ENCODE measurements around the gene LIMD2.

DNA sequence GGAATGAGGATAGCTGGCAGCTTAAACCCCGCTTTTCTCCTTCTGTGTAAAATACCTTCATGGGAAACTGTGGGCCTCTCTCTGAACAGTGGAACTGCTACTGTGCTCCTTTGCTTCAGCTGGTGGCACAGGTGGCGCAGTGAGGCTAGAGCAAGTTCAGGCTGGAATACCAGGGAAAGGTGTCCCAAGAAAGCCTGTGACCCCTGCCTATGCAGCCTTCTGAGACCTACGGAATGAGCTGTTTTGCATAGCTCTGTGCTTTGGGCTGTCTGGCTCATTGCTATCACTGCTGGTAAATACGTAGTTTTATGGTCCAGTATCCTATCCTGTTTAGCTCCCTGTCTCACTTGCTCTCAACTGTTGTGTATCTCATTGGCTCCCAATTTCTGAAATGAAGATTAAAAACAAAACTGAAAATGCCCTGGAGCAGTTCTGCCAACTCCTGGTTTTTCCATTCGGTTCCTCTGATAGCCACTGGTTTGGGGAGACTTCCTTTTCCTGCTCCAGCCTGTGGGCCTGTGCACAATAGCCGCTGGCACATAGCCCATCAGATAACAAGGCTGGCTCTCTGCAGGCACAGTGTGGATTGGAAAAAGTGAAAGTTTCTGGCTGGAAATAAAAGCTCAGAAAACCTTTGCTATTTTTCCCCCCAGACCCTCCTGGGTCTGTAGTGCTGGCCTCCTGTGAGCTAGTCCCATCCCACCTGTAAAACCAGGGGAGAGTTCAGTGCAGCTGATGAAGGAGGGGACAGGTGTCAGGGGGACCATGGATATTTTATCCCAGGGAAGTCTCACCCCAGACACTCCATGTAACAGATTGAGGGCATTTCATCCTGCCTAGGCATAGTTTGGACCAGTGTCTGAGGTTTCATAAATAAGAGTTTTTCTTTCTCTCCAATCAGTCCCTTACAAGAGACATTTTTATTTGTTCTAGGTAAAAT, 24.0 kb downstream of the LIMD2 start:
- TF ChIP-seq, protein P1, sequence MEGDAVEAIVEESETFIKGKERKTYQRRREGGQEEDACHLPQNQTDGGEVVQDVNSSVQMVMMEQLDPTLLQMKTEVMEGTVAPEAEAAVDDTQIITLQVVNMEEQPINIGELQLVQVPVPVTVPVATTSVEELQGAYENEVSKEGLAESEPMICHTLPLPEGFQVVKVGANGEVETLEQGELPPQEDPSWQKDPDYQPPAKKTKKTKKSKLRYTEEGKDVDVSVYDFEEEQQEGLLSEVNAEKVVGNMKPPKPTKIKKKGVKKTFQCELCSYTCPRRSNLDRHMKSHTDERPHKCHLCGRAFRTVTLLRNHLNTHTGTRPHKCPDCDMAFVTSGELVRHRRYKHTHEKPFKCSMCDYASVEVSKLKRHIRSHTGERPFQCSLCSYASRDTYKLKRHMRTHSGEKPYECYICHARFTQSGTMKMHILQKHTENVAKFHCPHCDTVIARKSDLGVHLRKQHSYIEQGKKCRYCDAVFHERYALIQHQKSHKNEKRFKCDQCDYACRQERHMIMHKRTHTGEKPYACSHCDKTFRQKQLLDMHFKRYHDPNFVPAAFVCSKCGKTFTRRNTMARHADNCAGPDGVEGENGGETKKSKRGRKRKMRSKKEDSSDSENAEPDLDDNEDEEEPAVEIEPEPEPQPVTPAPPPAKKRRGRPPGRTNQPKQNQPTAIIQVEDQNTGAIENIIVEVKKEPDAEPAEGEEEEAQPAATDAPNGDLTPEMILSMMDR (conservative IDR thresholded peaks at IDR 0.05 in 1 of 2, IDR thresholded peaks at IDR 0.05 in 1 of 2; ENCODE audit: low read depth in 1 of 2, low read length in 2 of 2): no peak
- no peak for TF ChIP-seq EZH2 (IDR thresholded peaks at IDR 0.05; ENCODE audit: low read length, missing control alignments)

Measured in fibroblast of lung (primary cell).